ENCODE results near the gene BUD13. TPM values are rescaled to one million over a fixed set of nuclear protein-coding genes. Genes with fewer than 3 reads are reported as not detected.

Gene BUD13
- total and polyA plus RNA-seq, 2 of the 13 experiments (the other 11 are each of a cell fraction or from before 2014, with no cell fraction given), result 13.3 to 25.9 TPM

DNA sequence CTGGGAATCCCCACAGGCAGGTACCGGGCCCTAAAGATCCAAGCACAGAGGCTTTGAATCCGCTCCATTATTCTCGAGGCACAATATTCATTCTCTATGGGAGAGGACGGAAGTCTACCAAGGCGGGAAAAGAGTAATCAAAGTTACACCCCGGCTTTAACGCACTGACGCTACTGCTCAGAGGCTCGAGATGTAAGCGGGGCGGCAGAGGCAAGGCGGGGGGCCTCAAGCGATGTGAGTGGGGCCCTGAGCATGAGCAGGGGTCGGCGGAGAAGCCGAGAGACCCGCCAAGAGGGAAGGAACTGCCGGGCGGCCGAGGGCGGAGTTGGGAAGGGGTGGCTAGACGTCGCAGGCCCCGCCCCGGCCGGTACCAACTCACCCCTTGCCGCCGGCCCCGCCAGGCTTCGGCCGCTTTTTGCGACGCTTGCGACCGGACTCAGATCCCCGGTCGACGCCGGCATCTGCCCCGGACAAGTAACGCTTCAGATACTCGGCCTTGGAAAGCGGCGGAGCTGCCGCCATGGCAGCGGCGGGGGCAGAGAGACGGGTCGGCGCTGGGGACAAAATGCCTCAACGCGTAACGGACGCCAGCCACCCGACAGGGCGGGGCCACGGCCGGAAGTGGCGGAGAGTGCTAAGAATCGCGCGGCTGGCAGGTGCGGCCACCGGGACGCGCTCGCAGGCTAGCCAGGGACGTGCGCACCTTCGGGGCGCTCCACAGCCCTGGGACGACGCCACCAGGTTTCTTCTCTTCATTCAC, at the start of gene BUD13 (continued):
- TF ChIP-seq ZBTB42 (CRISPR knock-in tag; IDR thresholded peaks at IDR 0.05) (no peak), ZNF879 (CRISPR knock-in tag; IDR thresholded peaks at IDR 0.05) (no peak), NONO (IDR thresholded peaks at IDR 0.05) (no peak), NONO (CRISPR knock-in tag; conservative IDR thresholded peaks at IDR 0.05) (peak; percentile 88), SIX4 (CRISPR knock-in tag; IDR thresholded peaks at IDR 0.05) (no peak), KLF15 (CRISPR knock-in tag; IDR thresholded peaks at IDR 0.05; ENCODE audit: borderline replicate concordance) (no peak; the same call in 1 of the 2 replicates), PCBP1 (IDR thresholded peaks at IDR 0.05; ENCODE audit: borderline replicate concordance, low read depth, low read length) (no peak), ZNF331 (CRISPR knock-in tag; IDR thresholded peaks at IDR 0.05) (peak; percentile 88), CAMTA2 (CRISPR knock-in tag; IDR thresholded peaks at IDR 0.05; ENCODE audit: borderline replicate concordance) (peak; percentile 80; the same call in 1 of the 2 replicates), ZKSCAN8 (CRISPR knock-in tag; IDR thresholded peaks at IDR 0.05; ENCODE audit: borderline replicate concordance) (no peak), ZNF607 (CRISPR knock-in tag; IDR thresholded peaks at IDR 0.05; ENCODE audit: borderline replicate concordance) (no peak; the same call in 1 of the 2 replicates), MLLT10 (CRISPR knock-in tag; IDR thresholded peaks at IDR 0.05) (no peak), PAXIP1 (CRISPR knock-in tag; conservative IDR thresholded peaks at IDR 0.05) (peak; percentile 53; the same call in 1 of the 2 replicates), PHF5A (CRISPR knock-in tag; IDR thresholded peaks at IDR 0.05; ENCODE audit: low read depth, unreplicated experiment) (no peak), ARNT2 (CRISPR knock-in tag; IDR thresholded peaks at IDR 0.05; ENCODE audit: low read depth) (peak; percentile 80; the same call in 1 of the 2 replicates)
- TF ChIP-seq, protein P1, sequence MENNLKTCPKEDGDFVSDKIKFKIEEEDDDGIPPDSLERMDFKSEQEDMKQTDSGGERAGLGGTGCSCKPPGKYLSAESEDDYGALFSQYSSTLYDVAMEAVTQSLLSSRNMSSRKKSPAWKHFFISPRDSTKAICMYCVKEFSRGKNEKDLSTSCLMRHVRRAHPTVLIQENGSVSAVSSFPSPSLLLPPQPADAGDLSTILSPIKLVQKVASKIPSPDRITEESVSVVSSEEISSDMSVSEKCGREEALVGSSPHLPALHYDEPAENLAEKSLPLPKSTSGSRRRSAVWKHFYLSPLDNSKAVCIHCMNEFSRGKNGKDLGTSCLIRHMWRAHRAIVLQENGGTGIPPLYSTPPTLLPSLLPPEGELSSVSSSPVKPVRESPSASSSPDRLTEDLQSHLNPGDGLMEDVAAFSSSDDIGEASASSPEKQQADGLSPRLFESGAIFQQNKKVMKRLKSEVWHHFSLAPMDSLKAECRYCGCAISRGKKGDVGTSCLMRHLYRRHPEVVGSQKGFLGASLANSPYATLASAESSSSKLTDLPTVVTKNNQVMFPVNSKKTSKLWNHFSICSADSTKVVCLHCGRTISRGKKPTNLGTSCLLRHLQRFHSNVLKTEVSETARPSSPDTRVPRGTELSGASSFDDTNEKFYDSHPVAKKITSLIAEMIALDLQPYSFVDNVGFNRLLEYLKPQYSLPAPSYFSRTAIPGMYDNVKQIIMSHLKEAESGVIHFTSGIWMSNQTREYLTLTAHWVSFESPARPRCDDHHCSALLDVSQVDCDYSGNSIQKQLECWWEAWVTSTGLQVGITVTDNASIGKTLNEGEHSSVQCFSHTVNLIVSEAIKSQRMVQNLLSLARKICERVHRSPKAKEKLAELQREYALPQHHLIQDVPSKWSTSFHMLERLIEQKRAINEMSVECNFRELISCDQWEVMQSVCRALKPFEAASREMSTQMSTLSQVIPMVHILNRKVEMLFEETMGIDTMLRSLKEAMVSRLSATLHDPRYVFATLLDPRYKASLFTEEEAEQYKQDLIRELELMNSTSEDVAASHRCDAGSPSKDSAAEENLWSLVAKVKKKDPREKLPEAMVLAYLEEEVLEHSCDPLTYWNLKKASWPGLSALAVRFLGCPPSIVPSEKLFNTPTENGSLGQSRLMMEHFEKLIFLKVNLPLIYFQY (CRISPR knock-in tag; IDR thresholded peaks at IDR 0.05; ENCODE audit: borderline replicate concordance), result no peak
- TF ChIP-seq, protein P2, sequence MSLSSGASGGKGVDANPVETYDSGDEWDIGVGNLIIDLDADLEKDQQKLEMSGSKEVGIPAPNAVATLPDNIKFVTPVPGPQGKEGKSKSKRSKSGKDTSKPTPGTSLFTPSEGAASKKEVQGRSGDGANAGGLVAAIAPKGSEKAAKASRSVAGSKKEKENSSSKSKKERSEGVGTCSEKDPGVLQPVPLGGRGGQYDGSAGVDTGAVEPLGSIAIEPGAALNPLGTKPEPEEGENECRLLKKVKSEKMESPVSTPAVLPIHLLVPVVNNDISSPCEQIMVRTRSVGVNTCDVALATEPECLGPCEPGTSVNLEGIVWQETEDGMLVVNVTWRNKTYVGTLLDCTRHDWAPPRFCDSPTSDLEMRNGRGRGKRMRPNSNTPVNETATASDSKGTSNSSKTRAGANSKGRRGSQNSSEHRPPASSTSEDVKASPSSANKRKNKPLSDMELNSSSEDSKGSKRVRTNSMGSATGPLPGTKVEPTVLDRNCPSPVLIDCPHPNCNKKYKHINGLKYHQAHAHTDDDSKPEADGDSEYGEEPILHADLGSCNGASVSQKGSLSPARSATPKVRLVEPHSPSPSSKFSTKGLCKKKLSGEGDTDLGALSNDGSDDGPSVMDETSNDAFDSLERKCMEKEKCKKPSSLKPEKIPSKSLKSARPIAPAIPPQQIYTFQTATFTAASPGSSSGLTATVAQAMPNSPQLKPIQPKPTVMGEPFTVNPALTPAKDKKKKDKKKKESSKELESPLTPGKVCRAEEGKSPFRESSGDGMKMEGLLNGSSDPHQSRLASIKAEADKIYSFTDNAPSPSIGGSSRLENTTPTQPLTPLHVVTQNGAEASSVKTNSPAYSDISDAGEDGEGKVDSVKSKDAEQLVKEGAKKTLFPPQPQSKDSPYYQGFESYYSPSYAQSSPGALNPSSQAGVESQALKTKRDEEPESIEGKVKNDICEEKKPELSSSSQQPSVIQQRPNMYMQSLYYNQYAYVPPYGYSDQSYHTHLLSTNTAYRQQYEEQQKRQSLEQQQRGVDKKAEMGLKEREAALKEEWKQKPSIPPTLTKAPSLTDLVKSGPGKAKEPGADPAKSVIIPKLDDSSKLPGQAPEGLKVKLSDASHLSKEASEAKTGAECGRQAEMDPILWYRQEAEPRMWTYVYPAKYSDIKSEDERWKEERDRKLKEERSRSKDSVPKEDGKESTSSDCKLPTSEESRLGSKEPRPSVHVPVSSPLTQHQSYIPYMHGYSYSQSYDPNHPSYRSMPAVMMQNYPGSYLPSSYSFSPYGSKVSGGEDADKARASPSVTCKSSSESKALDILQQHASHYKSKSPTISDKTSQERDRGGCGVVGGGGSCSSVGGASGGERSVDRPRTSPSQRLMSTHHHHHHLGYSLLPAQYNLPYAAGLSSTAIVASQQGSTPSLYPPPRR (CRISPR knock-in tag; IDR thresholded peaks at IDR 0.05; ENCODE audit: borderline replicate concordance), result peak; percentile 81

Measured in HepG2 (cell line).